Trophoblast cell (in vitro differentiated cells and primary cell): ENCODE data around the gene MYL2.

Experiments used
- DNase-seq, 2 donors: peaks; one replicate each; pipeline ENCODE4 v3.0.0-alpha.2; 2016
- H2AFZ ChIP-seq: 2 replicates; pipeline ENCODE4 v1.6.1; 2013; ENCODE audit warnings: low read length, moderate library complexity, mild to moderate bottlenecking; ENCODE audit not compliant: insufficient read depth, poor library complexity
- H2AK5ac ChIP-seq: 2 replicates; pipeline ENCODE4 v1.6.1; 2013; ENCODE audit warnings: mild to moderate bottlenecking, low read length
- H2BK120ac ChIP-seq: 2 replicates; pipeline ENCODE4 v1.6.1; 2013; ENCODE audit warnings: low read length, mild to moderate bottlenecking, moderate library complexity; ENCODE audit not compliant: insufficient read depth, poor library complexity
- H2BK12ac ChIP-seq: 2 replicates; pipeline ENCODE4 v1.6.1; 2013; ENCODE audit warnings: mild to moderate bottlenecking, low read length, moderate library complexity
- H2BK5ac ChIP-seq: 2 replicates; pipeline ENCODE4 v1.6.1; 2013; ENCODE audit warnings: low read length, low read depth, moderate library complexity, mild to moderate bottlenecking; ENCODE audit not compliant: poor library complexity
- H3K14ac ChIP-seq: 2 replicates; pipeline ENCODE4 v1.6.1; 2013; ENCODE audit warnings: mild to moderate bottlenecking, low read length
- H3K18ac ChIP-seq: 2 replicates; pipeline ENCODE4 v1.6.1; 2013; ENCODE audit warnings: mild to moderate bottlenecking, low read length
- H3K23ac ChIP-seq: 2 replicates; pipeline ENCODE4 v1.6.1; 2013; ENCODE audit warnings: low read length
- H3K27ac ChIP-seq: 2 replicates; pipeline ENCODE4 v1.5.1; 2013; ENCODE audit warnings: low read depth, mild to moderate bottlenecking, inconsistent platforms, low read length, moderate library complexity
- H3K27me3 ChIP-seq: 2 replicates; pipeline ENCODE4 v1.6.1; 2013; ENCODE audit warnings: inconsistent platforms, mild to moderate bottlenecking, low read length, moderate library complexity; ENCODE audit not compliant: insufficient read depth
- H3K36me3 ChIP-seq, 2 experiments: 1 replicate in 1 of 2; 2 replicates in 1 of 2; pipeline ENCODE4 v1.6.1; 2013; ENCODE audit warnings: low read length in 2 of 2, mild to moderate bottlenecking in 2 of 2, moderate library complexity in 1 of 2; ENCODE audit not compliant: insufficient read depth in 2 of 2, control insufficient read depth in 1 of 2
- H3K4ac ChIP-seq: 2 replicates; pipeline ENCODE4 v1.6.1; 2013; ENCODE audit warnings: low read depth, mild to moderate bottlenecking, low read length, moderate library complexity
- H3K4me1 ChIP-seq, 2 experiments: 1 replicate in 1 of 2; 2 replicates in 1 of 2; pipeline ENCODE4 v1.6.1; 2013; ENCODE audit warnings: low read length in 2 of 2, mild to moderate bottlenecking in 2 of 2, moderate library complexity in 1 of 2; ENCODE audit not compliant: insufficient read depth in 2 of 2, control insufficient read depth in 1 of 2
- H3K4me2 ChIP-seq: 2 replicates; pipeline ENCODE4 v1.6.1; 2013; ENCODE audit warnings: inconsistent platforms, mild to moderate bottlenecking, low read length, moderate library complexity
- H3K4me3 ChIP-seq: 2 replicates; pipeline ENCODE4 v1.5.1; 2013; ENCODE audit warnings: mild to moderate bottlenecking, low read depth, low read length, inconsistent platforms
- H3K79me1 ChIP-seq: one replicate; pipeline ENCODE4 v1.6.1; 2013; ENCODE audit warnings: low read length
- H3K79me2 ChIP-seq: 2 replicates; pipeline ENCODE4 v1.6.1; 2013; ENCODE audit warnings: low read length, mild to moderate bottlenecking; ENCODE audit not compliant: control insufficient read depth, insufficient read depth, poor library complexity
- H3K9ac ChIP-seq: 2 replicates; pipeline ENCODE4 v1.6.1; 2013; ENCODE audit warnings: mild to moderate bottlenecking, low read length
- H3K9me3 ChIP-seq: 2 replicates; pipeline ENCODE4 v1.6.1; 2013; ENCODE audit warnings: low read depth, mild to moderate bottlenecking, control low read depth, inconsistent platforms, low read length; ENCODE audit not compliant: insufficient read depth
- H4K12ac ChIP-seq: 2 replicates; pipeline ENCODE4 v1.6.1; 2013; ENCODE audit warnings: low read depth, mild to moderate bottlenecking, low read length, moderate library complexity
- H4K8ac ChIP-seq: 2 replicates; pipeline ENCODE4 v1.6.1; 2013; ENCODE audit warnings: low read depth, mild to moderate bottlenecking, low read length, moderate library complexity
- H4K91ac ChIP-seq: one replicate; pipeline ENCODE4 v1.6.1; 2013; ENCODE audit warnings: low read depth, mild to moderate bottlenecking, low read length, moderate library complexity
- WGBS: extraction: QIAGEN DNeasy Blood & Tissue Kit; methylation state at CpG from one replicate; pipeline ENCODE4 v1.1.7; 2013; ENCODE audit warnings: missing lambda C conversion rate; ENCODE audit not compliant: insufficient read length, insufficient coverage; ENCODE audit errors: extremely low coverage; 5-methylcytosine and 5-hydroxymethylcytosine counted together

Gene MYL2

DNA sequence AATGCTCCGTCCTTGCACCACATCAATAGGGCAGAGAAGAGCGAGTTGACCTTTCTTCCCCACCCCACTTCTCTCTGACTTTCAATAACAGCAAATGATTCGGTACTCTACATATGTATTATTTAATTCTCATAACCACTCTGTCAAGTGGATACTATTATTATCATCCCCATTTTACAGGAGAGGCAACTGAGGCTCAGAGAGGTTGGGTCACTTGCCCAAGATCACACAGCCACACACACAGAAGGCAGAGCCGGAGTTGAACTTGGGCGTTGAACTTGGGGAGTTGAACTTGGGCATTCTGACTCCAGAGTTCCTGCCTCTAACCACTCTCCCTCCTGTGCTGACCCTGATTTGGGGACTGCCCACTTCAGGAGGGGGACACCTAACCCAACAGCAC lies 659 bp downstream of the MYL2 start:
- no peak overlapping the region for H4K8ac ChIP-seq
- H3K79me1 ChIP-seq = no peaks in the 10 kb centered on the region
- H3K23ac ChIP-seq = no peak overlapping the region
- H3K14ac ChIP-seq = no peak overlapping the region
- H2AFZ ChIP-seq = no peak overlapping the region
- H3K9ac ChIP-seq = no peak overlapping the region
- H3K79me2 ChIP-seq = no peaks in the 10 kb centered on the region
- WGBS = no CpG with 5 or more reads among the region's 5 CpGs
- no peaks in the 10 kb centered on the region for H3K27me3 ChIP-seq
- no peak overlapping the region for H3K18ac ChIP-seq
- H2BK5ac ChIP-seq = no peak overlapping the region
- no peak overlapping the region for H3K27ac ChIP-seq
- no peak overlapping the region for H3K4ac ChIP-seq
- no peak overlapping the region for H2BK12ac ChIP-seq
- H3K9me3 ChIP-seq = no peaks in the 10 kb centered on the region
- peaks cover 0 to 2% of the 10 kb centered on the region in 2 experiments for H3K4me1 ChIP-seq
- H3K4me3 ChIP-seq = no peak overlapping the region
- no peaks in the 10 kb centered on the region for H3K36me3 ChIP-seq
- H4K91ac ChIP-seq = no peak overlapping the region
- H2AK5ac ChIP-seq = no peak overlapping the region
- H3K4me2 ChIP-seq = no peak overlapping the region
- no peak overlapping the region for H4K12ac ChIP-seq
- no peak for DNase-seq
- no peak overlapping the region for H2BK120ac ChIP-seq

DNA sequence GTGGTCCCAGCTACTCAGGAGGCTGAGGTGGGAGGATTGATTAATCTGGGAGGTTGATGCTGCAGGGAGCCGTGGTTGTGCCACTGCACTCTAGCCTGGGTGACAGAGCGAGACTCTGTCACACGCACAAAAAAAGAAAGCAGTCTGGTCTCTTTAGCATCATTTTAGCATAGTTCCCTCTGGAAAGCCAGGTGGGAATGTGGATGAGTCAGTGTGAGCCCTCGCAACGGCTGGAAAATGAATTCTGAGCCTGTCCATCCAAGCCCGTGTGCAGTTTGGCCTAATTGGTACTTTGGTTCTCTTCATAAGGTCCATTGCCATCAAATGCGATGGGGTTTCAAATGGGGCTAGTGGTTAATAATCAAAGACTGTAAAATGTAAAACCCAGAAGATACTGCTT lies 2.4 kb downstream of the MYL2 start:
- Histone ChIP-seq H2AFZ (no peak overlapping the region), H3K27me3 (no peaks in the 10 kb centered on the region), H3K36me3 (no peaks in the 10 kb centered on the region), H3K79me2 (no peaks in the 10 kb centered on the region), H3K4me2 (peak overlapping the region; percentile 2), H3K27ac (peak overlapping the region; percentile 31), H3K9ac (no peak overlapping the region), H4K91ac (no peak overlapping the region), H3K14ac (no peak overlapping the region), H3K23ac (no peak overlapping the region), H2BK120ac (no peak overlapping the region), H2BK12ac (no peak overlapping the region), H3K4me3 (no peak overlapping the region), H4K8ac (no peak overlapping the region), H3K4me1 (peaks cover 0 to 2% of the 10 kb centered on the region in 2 experiments), H2BK5ac (no peak overlapping the region), H2AK5ac (no peak overlapping the region), H4K12ac (no peak overlapping the region), H3K18ac (no peak overlapping the region), H3K4ac (no peak overlapping the region), H3K79me1 (no peaks in the 10 kb centered on the region), H3K9me3 (no peaks in the 10 kb centered on the region)
- WGBS = no CpG with 5 or more reads among the region's 7 CpGs
- peak; percentile 73 to 88 for DNase-seq

- H3K79me2 ChIP-seq = no peaks in the 10 kb centered on the region
- H3K9ac ChIP-seq = no peak overlapping the region
- H3K36me3 ChIP-seq = no peaks in the 10 kb centered on the region
- no peaks in the 10 kb centered on the region for H3K79me1 ChIP-seq
- H3K4me3 ChIP-seq = no peak overlapping the region
- H4K12ac ChIP-seq = no peak overlapping the region
- H2AK5ac ChIP-seq = no peak overlapping the region
- WGBS = no CpG with 5 or more reads among the region's 5 CpGs
- H4K8ac ChIP-seq = no peak overlapping the region
- H2AFZ ChIP-seq = no peak overlapping the region
- no peak overlapping the region for H3K23ac ChIP-seq
- H3K4me2 ChIP-seq = peak overlapping the region; percentile 2
- H2BK120ac ChIP-seq = no peak overlapping the region
- peak overlapping the region; percentile 31 for H3K27ac ChIP-seq
- H3K14ac ChIP-seq = no peak overlapping the region
- H3K27me3 ChIP-seq = no peaks in the 10 kb centered on the region
- no peaks in the 10 kb centered on the region for H3K9me3 ChIP-seq
- H4K91ac ChIP-seq = no peak overlapping the region
- H3K18ac ChIP-seq = no peak overlapping the region
- H3K4me1 ChIP-seq = peaks cover 0 to 2% of the 10 kb centered on the region in 2 experiments
- H2BK12ac ChIP-seq = no peak overlapping the region
- H3K4ac ChIP-seq = no peak overlapping the region
- H2BK5ac ChIP-seq = no peak overlapping the region
- peak; percentile 91 to 98 for DNase-seq
Measured at GRCh38 chr12:110917467-110917866, 2.9 kb downstream of the MYL2 start.

DNA sequence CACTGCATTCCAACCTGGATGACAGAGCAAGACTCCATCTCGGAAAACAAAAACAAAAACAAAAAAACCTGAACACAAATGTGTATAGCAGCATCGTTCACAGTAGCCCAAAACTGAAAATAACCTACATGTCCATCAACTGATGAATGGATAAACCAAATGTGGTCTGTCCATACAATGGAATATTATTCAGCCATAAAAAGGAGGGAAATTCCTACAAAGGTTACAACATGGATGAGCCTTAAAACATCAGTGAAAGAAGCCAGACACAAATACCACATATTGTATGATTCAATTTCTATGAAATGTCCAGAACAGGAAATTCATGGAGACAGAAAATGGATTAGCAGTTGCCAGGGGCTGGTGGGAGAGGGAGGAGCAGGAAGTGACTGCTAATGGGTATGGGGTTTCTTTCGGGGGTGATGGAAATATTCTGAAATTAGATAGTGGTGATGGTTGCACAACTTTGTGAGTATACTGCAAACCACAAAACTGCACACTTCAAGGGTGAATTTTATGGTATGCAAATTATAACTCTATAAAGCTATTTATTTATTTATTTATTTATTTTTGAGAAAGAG lies 4.0 kb downstream of the MYL2 start:
- DNase-seq = peak; percentile 39 to 83
- Histone ChIP-seq H3K79me1 (no peaks in the 10 kb centered on the region), H4K91ac (no peak overlapping the region), H2AFZ (no peak overlapping the region), H3K23ac (no peak overlapping the region), H3K79me2 (no peaks in the 10 kb centered on the region), H3K27me3 (no peaks in the 10 kb centered on the region), H4K8ac (no peak overlapping the region), H2BK5ac (no peak overlapping the region), H4K12ac (no peak overlapping the region), H3K9ac (no peak overlapping the region), H2BK12ac (no peak overlapping the region), H2AK5ac (no peak overlapping the region), H3K36me3 (no peaks in the 10 kb centered on the region), H3K4me2 (no peak overlapping the region), H3K4me3 (no peak overlapping the region), H3K18ac (no peak overlapping the region), H3K9me3 (no peaks in the 10 kb centered on the region), H2BK120ac (no peak overlapping the region), H3K4ac (no peak overlapping the region), H3K14ac (no peak overlapping the region), H3K27ac (no peak overlapping the region), H3K4me1 (peaks cover 0 to 2% of the 10 kb centered on the region in 2 experiments)
- WGBS = no CpG with 5 or more reads among the region's 3 CpGs
